Nucleus accumbens (tissue), 56 donors: ENCODE results near the gene CXCL11.
A peak's percentile ranks its signal among the peaks of the same experiment; 100 is the strongest.
"Not testable (repeated sequence)": the region's sequence is repeated elsewhere in the genome, so short reads cannot be mapped to it uniquely, and the experiment has no call there.

Source experiments
- DNase-seq, 56 donors: peaks; one replicate each; lab custom pipeline; 2025; lab: John Stamatoyannopoulos, UW

CXCL11 gene

GRCh38 chr4:76035799-76036380 lies at the start of gene CXCL11:
TSS of gene CXCL11 (minus strand) at chr4:76036070. CDS start at chr4:76035987, 83 bp downstream.
- DNase-seq, result no peak

GRCh38 chr4:76084542-76084941 lies 48.7 kb upstream of the CXCL11 start:
- DNase-seq, result no peak

GRCh38 chr4:76083386-76083988 lies 47.6 kb upstream of the CXCL11 start:
- no peak for DNase-seq

- DNase-seq, result no peak
These were observed 42.3 kb upstream of the CXCL11 start for GRCh38 chr4:76078033-76078613.

- peak in 3 of 56 donors; percentile 0 to 17 (median 15) for DNase-seq
These were observed 39.2 kb upstream of the CXCL11 start for GRCh38 chr4:76074993-76075600.

- peak in 13 of 56 donors; percentile 1 to 37 (median 9) for DNase-seq
These were observed 38.6 kb upstream of the CXCL11 start, which contains the start of gene ART3 for GRCh38 chr4:76074468-76074867. TSS of gene ART3 (plus strand) at chr4:76074709. CDS start at chr4:76075890, 1,181 bp downstream.

DNA sequence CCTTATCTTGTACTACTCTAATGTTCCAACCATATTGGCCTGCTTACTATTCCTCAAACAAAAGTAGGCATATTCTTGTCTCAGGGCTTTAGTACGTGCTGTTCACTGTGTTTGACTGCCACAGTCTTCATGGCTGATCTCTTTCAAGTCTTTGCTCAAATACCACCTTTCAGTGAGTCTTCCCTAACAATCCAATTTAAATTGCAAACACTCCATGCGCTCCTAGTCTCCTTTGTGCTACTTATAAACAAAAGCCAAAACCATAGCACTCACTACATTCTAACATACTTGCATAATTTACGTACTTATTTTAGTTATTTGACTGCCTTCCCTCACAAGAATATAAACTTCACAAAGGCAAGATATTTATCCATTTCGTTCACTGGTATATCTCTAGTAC lies 36.9 kb upstream of the CXCL11 start:
- DNase-seq, result no peak

GRCh38 chr4:76067652-76068286 lies 31.9 kb upstream of the CXCL11 start:
- peak in 47 of 56 donors; percentile 2 to 84 (median 43) for DNase-seq

- DNase-seq, result no peak
These were observed 30.7 kb upstream of the CXCL11 start for GRCh38 chr4:76066546-76066945.

DNA sequence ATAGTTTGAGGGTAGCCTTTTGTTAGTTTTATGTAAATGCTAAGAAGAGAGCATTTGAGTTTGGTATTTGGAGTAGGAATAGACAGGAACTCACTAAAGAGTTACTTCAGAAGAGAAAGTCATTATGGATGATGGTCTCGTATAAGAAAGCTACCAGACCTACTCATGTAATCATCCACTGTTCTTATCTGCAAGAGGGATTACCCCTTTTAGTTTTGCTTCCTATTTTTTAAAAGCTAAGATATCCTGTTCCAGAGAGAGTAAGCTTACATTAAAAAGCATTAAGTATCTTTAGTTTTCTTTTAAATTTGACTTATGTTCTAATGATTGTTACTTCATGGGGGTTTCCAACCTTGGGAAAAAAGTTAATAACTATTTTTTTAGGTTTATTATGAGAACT lies 26.1 kb upstream of the CXCL11 start:
- DNase-seq, result no peak

GRCh38 chr4:76061421-76061820 lies 25.6 kb upstream of the CXCL11 start:
- DNase-seq, result no peak

GRCh38 chr4:76060506-76060905 lies 24.6 kb upstream of the CXCL11 start:
- no peak for DNase-seq

DNA sequence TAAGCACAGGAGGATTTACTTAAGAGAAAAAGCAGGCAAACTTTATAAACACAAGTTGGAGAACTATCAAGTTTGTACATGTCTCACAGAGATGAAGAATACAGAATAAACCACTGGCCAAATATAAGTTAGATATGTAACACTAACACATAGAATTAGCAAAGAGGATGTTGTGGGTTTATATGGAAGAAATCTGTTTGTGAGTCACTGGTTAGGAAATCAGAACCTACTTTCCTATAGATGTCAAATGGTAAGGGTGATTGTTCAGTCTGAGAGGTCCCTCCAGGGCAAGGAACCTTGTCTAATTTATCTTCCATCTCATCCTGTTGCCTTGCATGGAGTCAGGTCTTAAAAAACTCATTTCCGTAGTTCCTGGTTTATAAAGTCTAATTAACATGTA lies 23.9 kb upstream of the CXCL11 start:
- DNase-seq, result no peak

GRCh38 chr4:76058888-76059426 lies 23.1 kb upstream of the CXCL11 start:
- no peak for DNase-seq

DNA sequence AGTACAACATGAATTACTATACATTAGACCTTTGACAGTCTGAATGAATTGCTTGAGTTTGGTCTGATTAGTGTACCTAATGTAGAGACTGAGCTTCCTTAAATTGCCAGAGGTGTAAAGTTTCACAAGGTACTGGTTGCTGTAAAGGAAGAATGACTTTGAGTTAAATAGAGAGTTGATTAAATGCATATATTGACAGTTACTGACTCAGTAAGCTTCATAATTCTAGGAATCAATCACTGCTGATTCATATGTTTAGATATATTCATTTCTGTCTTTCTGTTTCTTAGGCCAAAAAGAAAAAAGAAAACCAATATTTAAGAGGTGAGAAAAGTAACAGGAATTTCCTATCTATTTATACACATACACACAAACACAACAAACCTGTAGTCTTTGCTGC lies 22.4 kb upstream of the CXCL11 start:
- no peak for DNase-seq

DNA sequence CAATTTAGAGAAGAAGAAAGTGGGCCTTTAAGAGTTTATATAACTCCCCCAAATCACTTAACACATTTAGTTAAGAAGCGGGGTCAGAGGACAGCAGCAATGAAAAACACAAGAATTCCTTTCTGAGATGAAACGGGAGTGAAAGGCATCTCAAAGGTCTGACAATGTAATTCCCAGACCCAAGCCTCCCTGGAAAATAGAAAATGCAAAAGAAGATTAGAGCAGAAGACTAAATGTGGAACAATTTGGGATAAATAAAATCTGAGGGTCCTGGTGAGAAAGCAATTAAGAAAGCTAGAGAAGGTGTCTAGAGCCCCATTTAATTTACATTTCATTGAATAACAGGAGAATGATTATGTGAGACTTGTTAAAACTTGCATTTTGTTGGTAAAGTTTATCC lies 19.6 kb upstream of the CXCL11 start:
- DNase-seq, result no peak

DNA sequence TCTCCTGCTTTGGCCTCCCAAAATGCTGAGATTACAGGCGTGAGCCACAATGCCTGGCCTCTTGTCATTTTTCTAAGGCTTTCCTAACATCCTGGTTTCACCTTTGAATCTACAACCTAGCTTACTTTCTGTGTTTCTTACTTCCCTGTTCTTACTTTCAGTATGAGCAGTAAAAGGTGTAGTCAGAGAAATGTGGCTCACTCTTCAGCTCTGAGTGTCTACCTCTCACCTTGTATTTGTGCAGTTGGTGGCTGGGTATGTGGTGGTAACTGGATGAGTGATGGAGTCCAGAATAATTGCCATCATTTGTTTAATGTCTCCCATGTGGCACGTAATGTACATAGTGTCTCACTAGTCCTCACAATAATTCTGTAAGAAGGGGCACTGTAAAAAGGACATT lies 19.1 kb upstream of the CXCL11 start:
- no peak for DNase-seq

DNA sequence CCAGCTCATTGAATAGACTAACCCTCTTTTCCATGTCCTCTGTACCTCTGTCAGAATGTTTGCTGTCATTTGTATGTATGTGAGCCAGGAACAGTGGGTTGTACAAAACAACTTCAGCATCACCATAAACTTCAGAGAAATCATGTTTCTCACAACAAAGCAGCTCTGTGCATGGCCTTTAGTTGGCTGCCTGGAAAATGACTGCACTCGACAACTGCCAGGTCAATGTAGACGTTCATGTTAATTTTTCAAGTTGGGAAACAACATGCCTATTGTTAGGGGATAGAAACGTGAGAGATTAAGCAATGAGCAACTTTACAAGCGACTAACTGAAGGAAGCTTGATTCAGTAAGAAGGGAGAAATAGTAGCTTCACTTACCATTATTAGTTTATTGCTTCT lies 17.9 kb upstream of the CXCL11 start:
- DNase-seq, result no peak

- DNase-seq, result not testable (repeated sequence)
These were observed 14.7 kb upstream of the CXCL11 start for GRCh38 chr4:76050560-76051050.

DNA sequence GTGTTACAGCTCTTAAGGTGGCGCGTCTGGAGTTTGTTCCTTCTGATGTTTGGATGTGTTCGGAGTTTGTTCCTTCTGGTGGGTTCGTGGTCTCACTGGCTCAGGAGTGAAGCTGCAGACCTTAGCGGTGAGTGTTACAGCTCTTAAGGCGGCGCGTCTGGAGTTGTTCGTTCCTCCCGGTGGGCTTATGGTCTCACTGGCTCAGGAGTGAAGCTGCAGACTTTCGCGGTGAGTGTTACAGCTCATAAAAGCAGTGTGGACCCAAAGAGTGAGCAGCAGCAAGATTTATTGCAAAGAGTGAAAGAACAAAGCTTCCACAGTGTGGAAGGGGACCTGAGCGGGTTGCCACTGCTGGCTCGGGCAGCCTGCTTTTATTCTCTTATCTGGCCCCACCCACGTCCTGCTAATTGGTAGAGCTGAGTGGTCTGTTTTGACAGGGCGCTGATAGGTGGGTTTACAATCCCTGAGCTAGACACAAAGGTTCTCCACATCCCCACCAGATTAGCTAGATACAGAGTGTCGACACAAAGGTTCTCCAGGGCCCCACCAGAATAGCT lies 14.1 kb upstream of the CXCL11 start:
- not testable (repeated sequence) for DNase-seq
